Right lobe of liver (tissue), 4 donors: ENCODE measurements around the gene DDIT3.

Experiments used
- POLR2A ChIP-seq: fragments of 450-650 bp; IDR thresholded peaks from one replicate; pipeline ENCODE4 v1.6.1; 2017; ENCODE audit warnings: antibody characterized with exemption, mild to moderate bottlenecking
- TF ChIP-seq, protein P1 (sequence below), 4 donors: fragments of 200-600 bp in 3 of 4; fragments of 450-650 bp in 1 of 4; IDR thresholded peaks; one replicate each; pipeline versions ENCODE4 v1.5.1 to v1.8.0; 2016 to 2022; ENCODE audit warnings: antibody characterized with exemption in 4 of 4, mild to moderate bottlenecking in 2 of 4
- donor health status: DM: no; HTN: no; CAD: no.
- donor health status: DM: no; HTN: no; CAD: no.
- donor health status: DM: no; HTN: yes; CAD: no.

DNA sequence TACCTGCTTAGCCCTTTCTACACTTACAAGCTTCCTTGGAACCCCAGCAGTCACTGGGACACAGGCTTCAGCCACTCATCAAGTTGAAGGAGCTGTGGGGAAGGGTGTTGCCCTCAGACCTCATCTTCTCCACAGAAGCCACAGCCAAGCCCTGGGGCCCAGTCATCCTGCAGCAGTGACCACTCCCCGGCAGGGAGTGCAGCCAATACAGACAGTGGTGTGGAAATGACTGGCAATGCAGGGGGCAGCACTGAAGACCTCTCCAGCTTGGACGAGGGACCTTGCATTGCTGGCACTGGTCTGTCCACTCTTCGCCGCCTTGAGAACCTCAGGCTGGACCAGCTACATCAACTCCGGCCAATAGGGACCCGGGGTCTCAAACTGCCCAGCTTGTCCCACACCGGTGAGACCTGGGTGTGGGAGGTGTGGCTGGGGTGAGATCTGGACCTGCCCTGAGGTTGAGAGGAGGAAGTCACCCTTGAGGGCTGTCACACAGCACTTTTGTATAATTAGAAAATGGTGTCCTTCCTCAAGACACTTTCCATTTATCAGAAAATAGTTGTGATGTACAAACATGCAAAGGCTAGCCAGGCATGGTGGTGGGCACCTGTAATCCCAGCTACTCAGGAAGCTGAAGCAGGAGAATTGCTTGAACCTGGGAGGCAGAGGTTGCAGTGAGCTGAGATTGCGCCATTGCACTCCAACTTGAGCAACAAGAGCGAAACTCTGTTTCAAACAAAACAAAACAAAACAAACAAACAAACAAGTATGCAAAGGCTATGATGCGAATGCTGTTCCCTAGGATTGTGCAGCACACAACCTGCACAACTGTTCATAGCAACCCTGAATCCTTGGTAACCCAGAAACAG is 50.8 kb downstream of the DDIT3 start:
- TF ChIP-seq, protein P1, sequence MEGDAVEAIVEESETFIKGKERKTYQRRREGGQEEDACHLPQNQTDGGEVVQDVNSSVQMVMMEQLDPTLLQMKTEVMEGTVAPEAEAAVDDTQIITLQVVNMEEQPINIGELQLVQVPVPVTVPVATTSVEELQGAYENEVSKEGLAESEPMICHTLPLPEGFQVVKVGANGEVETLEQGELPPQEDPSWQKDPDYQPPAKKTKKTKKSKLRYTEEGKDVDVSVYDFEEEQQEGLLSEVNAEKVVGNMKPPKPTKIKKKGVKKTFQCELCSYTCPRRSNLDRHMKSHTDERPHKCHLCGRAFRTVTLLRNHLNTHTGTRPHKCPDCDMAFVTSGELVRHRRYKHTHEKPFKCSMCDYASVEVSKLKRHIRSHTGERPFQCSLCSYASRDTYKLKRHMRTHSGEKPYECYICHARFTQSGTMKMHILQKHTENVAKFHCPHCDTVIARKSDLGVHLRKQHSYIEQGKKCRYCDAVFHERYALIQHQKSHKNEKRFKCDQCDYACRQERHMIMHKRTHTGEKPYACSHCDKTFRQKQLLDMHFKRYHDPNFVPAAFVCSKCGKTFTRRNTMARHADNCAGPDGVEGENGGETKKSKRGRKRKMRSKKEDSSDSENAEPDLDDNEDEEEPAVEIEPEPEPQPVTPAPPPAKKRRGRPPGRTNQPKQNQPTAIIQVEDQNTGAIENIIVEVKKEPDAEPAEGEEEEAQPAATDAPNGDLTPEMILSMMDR (IDR thresholded peaks at IDR 0.05) = no peak
- no peak for TF ChIP-seq POLR2A
